SK-MEL-5 (cell line): Measurements from ENCODE around the gene CTNNBIP1. TPM values are rescaled to one million over a fixed set of nuclear protein-coding genes. Genes with fewer than 3 reads are reported as not detected.

Source experiments
- DNase-seq: peaks from one replicate; pipeline ENCODE4 v3.0.0-alpha.2; 2016; ENCODE audit warnings: low read depth, low spot score
- in situ Hi-C: cut with HindIII; loops from 2 replicates; pipeline ENCODE4 v1.10.0; 2016; ENCODE audit warnings: low sequenced_read_pairs, high pct_unique_total_duplicates, low pct_unique_long_range_greater_than_20kb
- total RNA-seq: library from RNA; depleted of rRNA; stranded (reverse); fragments of >200 nt; shearing (Covaris generic); gene quantifications from 2 replicates; pipeline ENCODE4 v1.2.3, GENCODE V29; 2014

The CTNNBIP1 gene
- total RNA-seq, 1 experiment from 2014 or later = 38.3 TPM

- DNase-seq = no peak
- in situ Hi-C loops = no loop called here
These were observed 23.9 kb downstream of the CTNNBIP1 start for GRCh38 chr1:9886092-9886742.

- no peak for DNase-seq
- in situ Hi-C loops = no loop called here
These were observed 25.3 kb downstream of the CTNNBIP1 start for GRCh38 chr1:9884805-9885204.

DNA sequence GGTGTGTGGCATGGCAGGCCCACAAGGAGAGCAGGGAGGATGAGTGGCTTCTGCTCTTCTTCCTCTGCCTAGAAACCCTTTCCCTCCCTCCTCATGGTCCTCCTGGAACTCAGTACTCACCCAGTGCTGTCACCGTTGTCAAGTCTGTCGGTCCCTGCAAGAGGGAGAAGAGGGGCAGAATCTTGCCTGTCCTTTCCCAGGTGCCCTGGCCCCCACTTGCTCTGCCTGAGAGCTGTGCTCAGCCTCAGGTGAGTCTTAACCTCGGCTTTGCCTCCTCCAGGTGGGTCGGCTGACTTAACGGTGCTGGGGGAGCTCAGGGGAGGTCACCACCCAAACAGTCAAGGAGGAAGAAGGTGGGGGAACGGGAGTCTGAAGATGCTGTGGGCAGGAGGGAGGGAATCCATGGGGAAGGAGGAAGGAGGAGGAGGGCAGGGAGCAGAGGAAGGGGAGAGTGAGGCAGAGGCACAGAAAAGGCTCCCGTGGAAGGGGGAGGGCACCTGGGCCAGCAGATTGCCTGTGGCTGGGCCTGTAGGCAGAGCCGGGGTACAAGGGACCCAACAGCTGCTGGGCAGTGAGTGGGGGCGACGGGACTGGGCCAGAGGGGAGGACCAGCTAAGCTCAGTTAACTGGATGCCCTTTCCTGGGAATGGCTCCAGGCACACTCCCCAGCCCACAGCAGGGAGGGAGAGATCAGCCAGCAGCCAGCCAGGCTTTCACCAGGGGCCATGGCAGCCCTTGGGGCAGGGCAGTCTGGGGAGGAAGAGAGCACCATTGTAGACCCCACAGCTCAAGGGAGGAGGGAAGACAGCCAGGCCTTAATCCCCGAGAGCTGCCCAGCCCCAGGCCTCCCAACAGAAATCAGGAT is 26.3 kb downstream of the CTNNBIP1 start:
- DNase-seq = no peak
- in situ Hi-C loops = no loop called here

DNA sequence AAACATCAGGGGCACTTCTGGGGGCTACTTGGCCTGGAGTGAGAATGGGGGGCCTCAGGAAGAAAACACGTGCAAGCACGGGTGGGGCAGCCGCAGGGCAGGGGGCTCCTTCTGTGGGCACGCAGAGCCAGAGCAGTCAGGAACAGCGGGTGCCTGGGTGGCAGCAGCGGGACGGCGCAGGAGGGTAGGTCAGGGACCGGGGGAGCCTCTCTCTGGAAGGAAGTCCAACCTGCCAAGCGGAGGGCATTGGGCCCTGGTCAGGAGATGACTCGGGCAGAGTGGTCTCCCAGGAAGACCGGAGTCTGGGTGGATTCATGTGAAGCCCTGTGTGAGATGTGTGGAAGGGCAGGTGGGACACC is 27.1 kb downstream of the CTNNBIP1 start:
- in situ Hi-C loops = no loop called here
- DNase-seq = no peak

GRCh38 chr1:9882296-9882944 is 27.6 kb downstream of the CTNNBIP1 start:
- DNase-seq = no peak
- in situ Hi-C loops = no loop called here

- in situ Hi-C loops = no loop called here
- peak; percentile 20 for DNase-seq
These were observed 28.2 kb downstream of the CTNNBIP1 start for GRCh38 chr1:9881838-9882249.

GRCh38 chr1:9878404-9878803 is 31.7 kb downstream of the CTNNBIP1 start:
- in situ Hi-C loops = no loop called here
- no peak for DNase-seq

DNA sequence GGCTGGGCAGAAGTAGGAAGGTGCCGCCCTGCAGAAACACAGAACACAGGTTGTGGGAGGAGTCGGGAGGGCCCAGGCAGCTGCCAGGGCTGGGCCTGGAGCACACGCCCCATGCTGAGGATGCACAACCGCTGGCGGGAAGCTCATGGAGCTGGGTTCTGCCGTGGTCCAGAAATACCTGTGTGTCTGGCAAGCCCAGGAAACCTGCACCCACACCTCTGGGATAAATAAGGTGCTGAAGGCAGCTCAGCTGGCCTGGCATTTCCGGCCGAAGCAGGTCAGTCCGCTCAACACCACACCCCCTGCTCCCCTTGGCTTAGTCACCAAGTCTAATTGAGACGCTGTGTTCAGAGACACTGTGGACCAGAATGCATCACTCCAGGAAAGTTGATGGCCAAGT is 32.1 kb downstream of the CTNNBIP1 start:
- no peak for DNase-seq
- in situ Hi-C loops = no loop called here

- no peak for DNase-seq
- in situ Hi-C loops = no loop called here
These were observed 34.5 kb downstream of the CTNNBIP1 start for GRCh38 chr1:9875636-9876000.

DNA sequence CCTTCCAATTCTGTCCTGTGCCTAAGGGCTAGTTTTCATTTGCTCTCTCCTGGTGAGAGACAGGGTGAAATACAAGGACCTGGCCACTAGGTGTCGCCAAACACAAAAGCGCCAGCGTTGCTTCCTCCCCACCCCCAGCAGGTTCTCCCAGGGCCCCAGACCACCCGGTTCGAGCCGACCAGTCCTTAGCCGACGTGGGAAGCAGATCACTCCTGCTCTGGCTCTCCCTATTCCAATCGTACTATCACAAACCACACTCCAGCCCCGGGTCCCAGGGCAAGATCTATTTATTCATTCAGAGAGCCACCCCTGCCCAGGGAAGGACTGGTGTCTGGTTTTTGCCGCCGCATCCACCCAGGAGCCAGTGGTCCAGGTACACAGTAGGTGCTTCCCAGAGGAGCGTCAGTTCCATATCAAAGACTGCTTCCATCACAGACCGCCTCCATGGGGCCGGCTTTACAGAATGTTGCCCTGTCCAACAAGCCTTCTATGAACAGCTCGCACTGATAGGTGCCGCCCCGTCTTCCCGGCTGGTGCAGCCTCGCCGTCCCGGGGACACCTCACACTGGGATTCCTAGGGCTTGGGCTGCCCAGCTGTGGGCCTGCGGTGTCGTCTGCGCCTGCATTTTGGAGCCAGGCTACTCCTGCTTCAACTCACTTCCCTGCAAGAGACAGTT is 35.0 kb downstream of the CTNNBIP1 start:
- in situ Hi-C loops = no loop called here
- peak; percentile 76 for DNase-seq

DNA sequence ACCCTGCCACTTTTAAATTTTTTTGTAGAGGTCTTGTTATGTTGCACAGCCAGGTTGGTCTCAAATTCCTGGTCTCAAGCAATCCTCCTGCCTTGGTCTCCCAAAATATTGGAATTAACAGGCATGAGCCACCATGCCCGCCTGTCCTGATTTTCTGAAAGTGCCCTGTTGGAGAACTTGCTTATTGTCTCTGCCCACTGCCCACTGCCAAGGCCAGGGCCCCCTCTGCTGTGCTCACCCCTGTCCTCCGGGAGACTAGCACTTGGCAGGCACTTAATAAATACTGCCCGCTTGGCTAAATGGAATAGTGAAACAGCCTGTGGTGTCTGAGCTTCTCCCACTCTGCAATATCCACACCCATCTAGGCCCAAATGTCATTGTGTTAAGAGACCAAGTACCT is 35.7 kb downstream of the CTNNBIP1 start:
- no peak for DNase-seq
- in situ Hi-C loops = no loop called here

DNA sequence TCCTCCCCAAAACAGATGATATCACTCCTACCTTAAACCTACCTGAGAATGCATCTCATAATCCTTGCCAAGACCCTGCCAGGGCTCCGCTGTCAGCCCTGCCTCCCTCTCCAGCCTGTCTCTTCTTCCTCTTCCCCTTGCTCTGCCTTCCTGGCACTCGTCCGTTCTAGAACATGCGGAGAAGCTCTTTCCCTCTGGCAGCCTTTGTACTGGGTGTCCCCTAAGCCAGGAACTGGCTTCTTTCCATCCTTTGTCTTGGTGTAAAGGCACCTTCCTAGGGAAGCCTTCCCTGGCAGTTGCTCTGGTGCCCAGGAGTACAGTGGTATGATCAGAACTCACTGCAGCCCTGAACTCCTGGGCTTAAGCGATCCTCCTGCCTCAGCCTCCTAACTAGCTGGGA is 36.1 kb downstream of the CTNNBIP1 start:
- in situ Hi-C loops = no loop called here

GRCh38 chr1:9873385-9873784 is 36.7 kb downstream of the CTNNBIP1 start:
- in situ Hi-C loops = no loop called here
- no peak for DNase-seq

More for the DNA sequence above, 36.1 kb downstream of the CTNNBIP1 start:
- no peak for DNase-seq

GRCh38 chr1:9872430-9873165 is 37.5 kb downstream of the CTNNBIP1 start:
- no peak for DNase-seq
- in situ Hi-C loops = no loop called here

GRCh38 chr1:9871707-9872425 is 38.2 kb downstream of the CTNNBIP1 start:
- in situ Hi-C loops = no loop called here
- DNase-seq = no peak

DNA sequence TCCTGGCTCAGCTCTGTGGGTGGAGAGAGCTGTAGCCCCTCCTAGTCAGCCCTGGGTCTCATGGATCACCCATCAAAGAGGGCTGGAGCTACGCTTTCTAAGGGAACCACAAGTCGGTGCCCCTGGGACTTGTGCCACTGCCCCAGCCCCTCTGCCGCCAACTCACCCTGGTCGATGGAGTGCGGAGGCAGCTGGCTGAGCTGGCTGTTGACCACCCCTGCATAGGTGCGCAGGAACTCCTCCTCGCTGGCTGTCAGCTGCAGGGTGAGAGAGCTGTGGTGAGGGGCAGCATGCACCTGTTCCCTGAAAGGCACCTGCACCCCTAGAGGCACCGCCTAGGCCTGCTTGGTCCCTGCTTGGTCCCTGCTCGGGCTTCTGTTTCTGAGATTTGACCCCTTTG is 39.0 kb downstream of the CTNNBIP1 start:
- DNase-seq = no peak
- in situ Hi-C loops = no loop called here

- DNase-seq = no peak
- in situ Hi-C loops = no loop called here
These were observed 39.5 kb downstream of the CTNNBIP1 start for GRCh38 chr1:9870572-9870971.
